ENCODE data around the gene VEZF1. TPM values are rescaled to one million over a fixed set of nuclear protein-coding genes. Genes with fewer than 3 reads are reported as not detected.
A peak's percentile ranks its signal among the peaks of the same experiment; 100 is the strongest.

The VEZF1 gene
- total RNA-seq, 1 donor from 2014 or later = 77.2 TPM

GRCh38 chr17:57986841-57987580 is 1.0 kb downstream of the VEZF1 start:
- H3K36me3 ChIP-seq = peaks cover 9% of the 10 kb centered on the region
- no peaks in the 10 kb centered on the region for H3K27me3 ChIP-seq (ENCODE audit: low read depth)
- peak overlapping the region; percentile 89 for H3K4me3 ChIP-seq
- no peaks in the 10 kb centered on the region for H3K9me3 ChIP-seq (replicated peaks)
- intact Hi-C loops (cut with micrococcal nuclease) = no loop called here
- DNase-seq = peak; percentile 40
- peak overlapping the region; percentile 99 for H3K27ac ChIP-seq (replicated peaks)
- peaks cover 91% of the 10 kb centered on the region for H3K4me1 ChIP-seq
- TF ChIP-seq, protein P1, sequence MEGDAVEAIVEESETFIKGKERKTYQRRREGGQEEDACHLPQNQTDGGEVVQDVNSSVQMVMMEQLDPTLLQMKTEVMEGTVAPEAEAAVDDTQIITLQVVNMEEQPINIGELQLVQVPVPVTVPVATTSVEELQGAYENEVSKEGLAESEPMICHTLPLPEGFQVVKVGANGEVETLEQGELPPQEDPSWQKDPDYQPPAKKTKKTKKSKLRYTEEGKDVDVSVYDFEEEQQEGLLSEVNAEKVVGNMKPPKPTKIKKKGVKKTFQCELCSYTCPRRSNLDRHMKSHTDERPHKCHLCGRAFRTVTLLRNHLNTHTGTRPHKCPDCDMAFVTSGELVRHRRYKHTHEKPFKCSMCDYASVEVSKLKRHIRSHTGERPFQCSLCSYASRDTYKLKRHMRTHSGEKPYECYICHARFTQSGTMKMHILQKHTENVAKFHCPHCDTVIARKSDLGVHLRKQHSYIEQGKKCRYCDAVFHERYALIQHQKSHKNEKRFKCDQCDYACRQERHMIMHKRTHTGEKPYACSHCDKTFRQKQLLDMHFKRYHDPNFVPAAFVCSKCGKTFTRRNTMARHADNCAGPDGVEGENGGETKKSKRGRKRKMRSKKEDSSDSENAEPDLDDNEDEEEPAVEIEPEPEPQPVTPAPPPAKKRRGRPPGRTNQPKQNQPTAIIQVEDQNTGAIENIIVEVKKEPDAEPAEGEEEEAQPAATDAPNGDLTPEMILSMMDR (IDR thresholded peaks at IDR 0.05; ENCODE audit: borderline replicate concordance) = no peak

DNA sequence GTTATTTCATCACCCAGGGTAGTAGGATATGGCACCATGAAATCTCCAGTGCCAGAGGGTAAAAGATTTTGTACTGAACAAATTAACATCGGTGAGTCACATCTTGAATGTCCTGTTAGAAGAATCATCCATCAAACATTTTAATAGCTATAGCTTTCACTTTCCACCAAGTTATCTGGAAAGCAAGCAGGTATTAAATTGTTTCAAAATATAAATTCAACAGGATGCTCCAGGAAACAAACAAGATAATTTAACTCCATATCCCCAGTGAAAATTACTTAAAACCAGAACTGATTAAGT is 2.4 kb downstream of the VEZF1 start:
- TF ChIP-seq, protein P1 (IDR thresholded peaks at IDR 0.05; ENCODE audit: borderline replicate concordance) = no peak
- no peak for DNase-seq
- no peaks in the 10 kb centered on the region for H3K9me3 ChIP-seq (replicated peaks)
- no peaks in the 10 kb centered on the region for H3K27me3 ChIP-seq (ENCODE audit: low read depth)
- peaks cover 95% of the 10 kb centered on the region for H3K4me1 ChIP-seq
- H3K36me3 ChIP-seq = peaks cover 23% of the 10 kb centered on the region
- peak overlapping the region; percentile 99 for H3K27ac ChIP-seq (replicated peaks)
- intact Hi-C loops (cut with micrococcal nuclease) = no loop called here
- H3K4me3 ChIP-seq = peak overlapping the region; percentile 89

- H3K4me1 ChIP-seq = peaks cover 95% of the 10 kb centered on the region
- H3K9me3 ChIP-seq (replicated peaks) = no peaks in the 10 kb centered on the region
- peaks cover 28% of the 10 kb centered on the region for H3K36me3 ChIP-seq
- H3K4me3 ChIP-seq = peak overlapping the region; percentile 89
- peak overlapping the region; percentile 99 for H3K27ac ChIP-seq (replicated peaks)
- no peak for DNase-seq
- no peaks in the 10 kb centered on the region for H3K27me3 ChIP-seq (ENCODE audit: low read depth)
- intact Hi-C loops (cut with micrococcal nuclease) = no loop called here
- TF ChIP-seq, protein P1 (IDR thresholded peaks at IDR 0.05; ENCODE audit: borderline replicate concordance) = no peak
These were observed 2.9 kb downstream of the VEZF1 start for GRCh38 chr17:57984936-57985674.

DNA sequence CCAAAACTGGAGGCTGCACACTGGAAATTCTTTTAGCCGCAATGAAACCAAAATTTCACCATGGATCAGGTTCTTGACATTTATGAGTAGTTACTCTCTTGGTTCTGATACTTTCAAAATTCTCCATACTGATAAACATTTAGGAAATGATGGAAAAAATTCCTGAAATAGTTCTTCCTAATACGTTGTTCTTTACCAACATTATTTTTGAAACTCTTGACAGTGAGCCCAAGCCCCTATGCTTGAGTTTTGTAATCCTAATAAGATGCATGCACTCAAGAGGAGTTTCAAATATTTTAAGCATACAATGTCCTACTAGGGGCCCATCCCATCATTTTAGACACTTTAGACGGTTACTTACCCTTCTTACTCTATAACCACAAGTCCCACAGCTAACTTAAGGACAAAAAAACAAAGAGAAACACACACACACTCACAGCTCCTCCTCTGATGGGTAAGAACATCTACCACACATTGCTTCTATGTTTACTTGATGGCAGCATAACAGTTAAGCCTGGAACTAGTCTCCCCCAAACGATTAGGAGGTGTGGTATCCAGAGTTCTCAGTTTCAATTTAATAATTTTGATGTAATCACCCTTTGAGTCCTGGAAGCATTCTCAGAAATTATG is 3.7 kb downstream of the VEZF1 start:
- H3K4me3 ChIP-seq = peak overlapping the region; percentile 89
- intact Hi-C loops (cut with micrococcal nuclease) = no loop called here
- TF ChIP-seq, protein P1 (IDR thresholded peaks at IDR 0.05; ENCODE audit: borderline replicate concordance) = no peak
- DNase-seq = no peak
- H3K27me3 ChIP-seq (ENCODE audit: low read depth) = no peaks in the 10 kb centered on the region
- H3K36me3 ChIP-seq = peaks cover 35% of the 10 kb centered on the region
- H3K9me3 ChIP-seq (replicated peaks) = no peaks in the 10 kb centered on the region
- peak overlapping the region; percentile 99 for H3K27ac ChIP-seq (replicated peaks)
- H3K4me1 ChIP-seq = peaks cover 89% of the 10 kb centered on the region

GRCh38 chr17:57983446-57983845 is 4.6 kb downstream of the VEZF1 start:
- intact Hi-C loops (cut with micrococcal nuclease) = no loop called here
- H3K27ac ChIP-seq (replicated peaks) = peak overlapping the region; percentile 28
- TF ChIP-seq, protein P1 (IDR thresholded peaks at IDR 0.05; ENCODE audit: borderline replicate concordance) = no peak
- H3K4me1 ChIP-seq = peaks cover 81% of the 10 kb centered on the region
- H3K4me3 ChIP-seq = peak overlapping the region; percentile 34
- H3K36me3 ChIP-seq = peaks cover 45% of the 10 kb centered on the region
- DNase-seq = no peak
- no peaks in the 10 kb centered on the region for H3K27me3 ChIP-seq (ENCODE audit: low read depth)
- H3K9me3 ChIP-seq (replicated peaks) = no peaks in the 10 kb centered on the region
